Dedifferentiated amniotic fluid mesenchymal stem cell (primary cell): Measurements from ENCODE around the gene SLC22A6.

ENCODE experiments used
- DNase-seq: peaks from one replicate; pipeline ENCODE4 v3.0.0-alpha.2; 2016; ENCODE audit errors: extremely low spot score

Gene SLC22A6

GRCh38 chr11:62931499-62932278 is 53.1 kb downstream of the SLC22A6 start:
- no peak for DNase-seq

DNA sequence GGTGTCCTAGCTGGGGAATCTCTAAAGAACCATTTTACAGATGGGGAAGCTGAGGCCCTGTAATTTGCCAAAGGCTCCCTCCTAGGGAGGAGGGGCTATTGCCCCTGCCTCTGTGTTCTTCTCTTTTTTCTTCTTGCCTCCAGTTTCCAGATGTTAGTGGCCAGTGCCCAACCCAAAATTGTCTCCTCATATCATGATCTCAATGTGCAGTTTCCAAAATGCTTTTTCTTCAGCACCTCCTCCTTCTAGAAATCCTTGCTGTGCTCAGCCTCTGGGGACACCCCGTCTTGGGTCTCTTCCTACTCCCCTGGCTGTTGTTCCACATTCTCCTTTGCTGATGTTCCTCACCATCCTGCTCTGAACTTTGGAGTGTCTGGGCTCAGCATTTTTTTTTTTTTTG is 54.1 kb downstream of the SLC22A6 start:
- no peak for DNase-seq

DNA sequence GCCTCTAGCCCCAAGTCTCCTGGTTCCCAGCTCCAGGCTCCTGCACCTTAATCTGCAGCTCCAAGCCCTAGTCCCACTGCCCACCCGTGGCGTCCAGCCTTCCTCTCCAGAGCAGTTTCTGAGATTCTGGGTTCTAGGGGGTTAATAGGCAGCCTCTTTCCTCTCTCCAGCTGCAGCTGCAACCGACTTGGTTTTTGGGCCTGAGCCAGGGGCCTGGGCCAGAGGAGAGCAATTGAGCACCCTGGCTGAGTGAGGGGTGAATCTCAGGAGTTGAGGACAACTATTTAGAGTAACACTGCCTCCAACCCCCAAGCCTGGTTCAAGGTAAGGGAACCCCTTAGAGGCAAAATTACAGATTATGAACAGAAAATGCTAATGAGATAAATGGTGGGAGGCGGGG is 54.6 kb downstream of the SLC22A6 start:
- no peak for DNase-seq

DNA sequence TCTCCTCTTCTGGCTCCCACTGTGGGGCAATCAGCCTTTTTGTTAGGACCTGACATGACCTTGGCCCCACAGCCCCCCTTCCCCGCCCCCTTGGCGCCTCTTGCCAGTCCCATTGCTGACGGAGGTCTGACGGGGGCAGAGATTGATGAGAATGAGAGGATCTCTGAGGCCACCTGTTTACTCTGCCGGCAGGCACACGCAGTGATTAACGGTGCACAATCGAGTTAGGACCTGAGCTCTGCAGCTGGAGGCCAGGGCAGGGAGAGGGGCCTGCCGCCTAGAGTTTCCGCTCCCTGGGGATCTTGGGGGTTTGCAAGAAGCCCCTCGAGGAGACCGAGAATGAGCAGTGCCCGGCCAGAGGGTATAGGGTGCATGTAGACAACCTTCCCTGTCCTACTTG is 56.8 kb downstream of the SLC22A6 start:
- DNase-seq = no peak

GRCh38 chr11:62926680-62927455 is 57.9 kb downstream of the SLC22A6 start:
- DNase-seq = no peak
